Measurements from ENCODE around the gene BEGAIN. TPM values are rescaled to one million over a fixed set of nuclear protein-coding genes. Genes with fewer than 3 reads are reported as not detected.

Gene BEGAIN
- total and polyA plus RNA-seq, 11 donors, result 0.14 to 2.8 (median 0.75) TPM

DNA sequence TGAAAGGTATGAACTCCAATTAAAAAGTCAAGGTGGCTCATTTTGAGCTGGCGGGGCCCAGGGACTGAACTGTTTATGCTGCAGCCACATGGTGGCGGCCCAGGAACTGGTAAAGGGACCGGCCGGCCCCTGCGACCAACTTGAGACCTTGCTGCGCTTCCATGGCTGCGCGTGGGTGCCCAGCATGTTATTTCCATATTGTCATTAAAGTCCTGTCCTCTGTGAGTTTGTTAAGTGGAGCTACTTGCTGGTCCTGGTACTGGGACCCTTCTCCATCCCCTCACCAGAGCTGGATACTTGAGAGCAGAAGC lies 62.3 kb downstream of the BEGAIN start:
- Histone ChIP-seq H3K9me3 (no peaks in the 10 kb centered on the region), H3K36me3 (peaks cover 0 to 34% (median 6%) of the 10 kb centered on the region in 9 donors), H3K4me1 (no peaks in the 10 kb centered on the region), H3K27me3 (no peaks in the 10 kb centered on the region), H3K4me3 (no peak overlapping the region), H3K27ac (no peak overlapping the region)
- 47 to 76% (median 63%) methylated on average over 8 of the region's 8 CpGs for WGBS, 4 donors
- no peak for ATAC-seq
- peak in 1 of 5 donors; percentile 15 for DNase-seq
- no peak for TF ChIP-seq POLR2A (IDR thresholded peaks at IDR 0.05)
- TF ChIP-seq, protein P1, sequence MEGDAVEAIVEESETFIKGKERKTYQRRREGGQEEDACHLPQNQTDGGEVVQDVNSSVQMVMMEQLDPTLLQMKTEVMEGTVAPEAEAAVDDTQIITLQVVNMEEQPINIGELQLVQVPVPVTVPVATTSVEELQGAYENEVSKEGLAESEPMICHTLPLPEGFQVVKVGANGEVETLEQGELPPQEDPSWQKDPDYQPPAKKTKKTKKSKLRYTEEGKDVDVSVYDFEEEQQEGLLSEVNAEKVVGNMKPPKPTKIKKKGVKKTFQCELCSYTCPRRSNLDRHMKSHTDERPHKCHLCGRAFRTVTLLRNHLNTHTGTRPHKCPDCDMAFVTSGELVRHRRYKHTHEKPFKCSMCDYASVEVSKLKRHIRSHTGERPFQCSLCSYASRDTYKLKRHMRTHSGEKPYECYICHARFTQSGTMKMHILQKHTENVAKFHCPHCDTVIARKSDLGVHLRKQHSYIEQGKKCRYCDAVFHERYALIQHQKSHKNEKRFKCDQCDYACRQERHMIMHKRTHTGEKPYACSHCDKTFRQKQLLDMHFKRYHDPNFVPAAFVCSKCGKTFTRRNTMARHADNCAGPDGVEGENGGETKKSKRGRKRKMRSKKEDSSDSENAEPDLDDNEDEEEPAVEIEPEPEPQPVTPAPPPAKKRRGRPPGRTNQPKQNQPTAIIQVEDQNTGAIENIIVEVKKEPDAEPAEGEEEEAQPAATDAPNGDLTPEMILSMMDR (IDR thresholded peaks at IDR 0.05), result peak in 8 of 12 donors; percentile 13 to 56 (median 24)
- intact Hi-C loops (cut with DNase I), result loop anchor here in 1 of 10 donors (10.0 kb wide), 1 partner anchor 120 kb away; no protein-coding TSS in a partner anchor

DNA sequence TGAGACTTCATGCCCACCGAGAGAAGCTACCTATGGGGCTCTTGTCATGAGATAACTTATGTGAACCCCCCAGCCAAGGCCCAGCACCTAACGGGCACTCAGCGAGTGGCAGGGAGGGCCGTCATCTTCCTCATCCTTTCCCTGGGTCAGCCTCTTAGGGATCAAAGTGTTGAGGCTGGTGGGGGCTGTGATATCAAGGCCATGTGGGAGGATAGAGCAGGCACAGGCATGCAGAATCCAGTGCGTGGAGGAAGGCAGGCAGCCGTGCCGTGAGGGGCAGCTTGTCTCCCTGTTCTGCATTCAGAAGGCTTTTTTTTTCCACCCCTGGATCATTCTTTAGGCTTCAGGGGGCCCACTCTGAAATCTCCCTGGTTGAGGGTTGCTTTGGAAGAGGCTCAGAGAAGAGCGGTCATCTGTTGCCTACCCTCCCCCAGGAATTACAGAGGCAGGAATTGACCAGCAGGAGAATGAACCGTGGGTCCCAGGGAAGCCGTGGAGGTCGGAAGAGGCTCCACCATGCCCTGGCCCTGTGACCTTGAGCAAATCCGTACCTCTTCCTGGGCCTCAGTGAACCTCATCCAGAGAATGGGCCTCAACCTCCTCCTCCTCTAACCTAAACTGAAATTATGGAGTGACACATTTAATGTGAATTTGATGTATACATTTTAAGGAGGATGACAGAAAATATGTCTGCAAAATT lies 62.8 kb downstream of the BEGAIN start:
- DNase-seq, result no peak
- ATAC-seq, result no peak
- H3K4me3 ChIP-seq, result no peak overlapping the region
- no peaks in the 10 kb centered on the region for H3K4me1 ChIP-seq
- TF ChIP-seq, protein P1 (IDR thresholded peaks at IDR 0.05), result no peak
- no peak for TF ChIP-seq POLR2A (IDR thresholded peaks at IDR 0.05)
- H3K36me3 ChIP-seq, result peaks cover 0 to 29% (median 6%) of the 10 kb centered on the region in 9 donors
- H3K27ac ChIP-seq, result no peak overlapping the region
- H3K27me3 ChIP-seq, result no peaks in the 10 kb centered on the region
- H3K9me3 ChIP-seq, result peaks cover 0 to under 1% (median 0%) of the 10 kb centered on the region in 12 donors
- WGBS, 4 donors, result 80 to 89% (median 85%) methylated on average over 12 of the region's 12 CpGs
- intact Hi-C loops (cut with DNase I), result loop anchor here in 1 of 10 donors (10.0 kb wide), 1 partner anchor 120 kb away; no protein-coding TSS in a partner anchor

DNA sequence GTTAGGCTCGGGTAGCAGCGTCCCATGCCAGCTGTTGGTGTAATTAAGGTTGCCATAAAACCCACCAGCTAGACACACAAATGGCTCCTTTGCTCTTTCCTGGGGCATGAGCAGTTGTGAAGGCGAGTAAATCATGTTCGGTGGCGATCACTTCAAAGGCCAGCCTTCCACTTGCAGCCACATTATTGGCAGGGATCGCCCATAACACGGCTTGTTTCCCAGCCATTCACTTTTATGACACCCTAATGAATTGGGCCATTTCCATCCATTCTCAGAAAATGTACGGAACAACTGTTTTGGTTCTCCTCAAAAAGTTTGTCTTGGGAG lies 63.4 kb downstream of the BEGAIN start:
- no peaks in the 10 kb centered on the region for H3K27me3 ChIP-seq
- H3K4me1 ChIP-seq, result no peaks in the 10 kb centered on the region
- peaks cover 0 to 24% (median 6%) of the 10 kb centered on the region in 9 donors for H3K36me3 ChIP-seq
- peaks cover 0 to 4% (median 0%) of the 10 kb centered on the region in 12 donors for H3K9me3 ChIP-seq
- ATAC-seq (no peak), DNase-seq (peak in 1 of 5 donors; percentile 11)
- H3K4me3 ChIP-seq, result no peak overlapping the region
- H3K27ac ChIP-seq, result no peak overlapping the region
- TF ChIP-seq, protein P1 (IDR thresholded peaks at IDR 0.05), result no peak
- no peak for TF ChIP-seq POLR2A (IDR thresholded peaks at IDR 0.05)
- 89 to 96% (median 94%) methylated on average over 8 of the region's 8 CpGs for WGBS, 4 donors
- intact Hi-C loops (cut with DNase I), result loop anchor here in 1 of 10 donors (10.0 kb wide), 1 partner anchor 121 kb away; no protein-coding TSS in a partner anchor

DNA sequence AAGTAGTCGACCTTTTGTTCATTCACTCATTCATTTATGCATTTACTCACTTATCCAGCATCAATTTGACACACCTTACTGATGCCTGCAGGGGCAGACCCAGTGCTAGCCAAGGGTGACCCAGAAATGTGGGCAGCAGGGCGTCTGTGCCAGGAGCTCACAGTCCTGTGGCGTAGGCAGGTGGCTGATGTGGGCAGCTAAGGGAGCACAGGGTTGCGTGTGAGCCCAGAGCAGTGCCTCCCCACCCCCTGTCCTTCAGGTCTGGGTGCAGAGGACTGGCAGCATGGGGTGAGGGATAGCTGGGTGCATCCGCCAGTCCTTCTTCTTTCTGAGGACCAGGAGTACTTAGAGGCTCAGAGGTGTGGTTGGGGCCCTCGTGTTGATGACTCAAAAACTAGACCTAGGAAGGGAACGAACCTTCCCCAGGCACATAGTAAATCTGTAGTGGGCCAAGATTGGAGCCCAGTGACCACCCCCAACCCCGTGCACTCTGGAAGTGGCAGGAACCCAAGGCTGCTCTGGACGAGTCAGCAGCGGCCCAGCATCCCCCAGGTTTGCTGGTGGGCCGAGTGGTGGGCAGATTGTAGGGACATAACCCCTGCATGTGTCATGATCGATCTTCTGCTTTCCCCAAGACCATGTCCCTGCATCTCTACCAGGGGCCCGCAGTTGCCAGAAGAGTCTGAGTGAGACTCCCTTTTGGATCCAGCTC lies 63.9 kb downstream of the BEGAIN start:
- H3K27me3 ChIP-seq, result no peaks in the 10 kb centered on the region
- no peak overlapping the region for H3K27ac ChIP-seq
- H3K9me3 ChIP-seq, result peaks cover 0 to 4% (median 0%) of the 10 kb centered on the region in 12 donors
- intact Hi-C loops (cut with DNase I), result loop anchor here in 1 of 10 donors (10.0 kb wide), 1 partner anchor 122 kb away; no protein-coding TSS in a partner anchor
- ATAC-seq (no peak), DNase-seq (peak in 1 of 5 donors; percentile 5)
- TF ChIP-seq, protein P1 (IDR thresholded peaks at IDR 0.05), result no peak
- no peak for TF ChIP-seq POLR2A (IDR thresholded peaks at IDR 0.05)
- peaks cover 0 to 19% (median 6%) of the 10 kb centered on the region in 9 donors for H3K36me3 ChIP-seq
- WGBS, 4 donors, result 87 to 92% (median 91%) methylated on average over 10 to 13 of the region's 13 CpGs
- no peak overlapping the region for H3K4me3 ChIP-seq
- H3K4me1 ChIP-seq, result no peaks in the 10 kb centered on the region

Data from heart left ventricle (tissue), 16 donors.